HG02870 (cell line): ENCODE measurements around the gene PLEKHH1.

Experiments
- ATAC-seq: cut with Tn5 transposase; IDR thresholded peaks from one replicate; pipeline ENCODE4 v1.9.1; 2021; ENCODE audit warnings: mild to moderate bottlenecking, moderate library complexity; ENCODE audit not compliant: unreplicated experiment

The PLEKHH1 gene

DNA sequence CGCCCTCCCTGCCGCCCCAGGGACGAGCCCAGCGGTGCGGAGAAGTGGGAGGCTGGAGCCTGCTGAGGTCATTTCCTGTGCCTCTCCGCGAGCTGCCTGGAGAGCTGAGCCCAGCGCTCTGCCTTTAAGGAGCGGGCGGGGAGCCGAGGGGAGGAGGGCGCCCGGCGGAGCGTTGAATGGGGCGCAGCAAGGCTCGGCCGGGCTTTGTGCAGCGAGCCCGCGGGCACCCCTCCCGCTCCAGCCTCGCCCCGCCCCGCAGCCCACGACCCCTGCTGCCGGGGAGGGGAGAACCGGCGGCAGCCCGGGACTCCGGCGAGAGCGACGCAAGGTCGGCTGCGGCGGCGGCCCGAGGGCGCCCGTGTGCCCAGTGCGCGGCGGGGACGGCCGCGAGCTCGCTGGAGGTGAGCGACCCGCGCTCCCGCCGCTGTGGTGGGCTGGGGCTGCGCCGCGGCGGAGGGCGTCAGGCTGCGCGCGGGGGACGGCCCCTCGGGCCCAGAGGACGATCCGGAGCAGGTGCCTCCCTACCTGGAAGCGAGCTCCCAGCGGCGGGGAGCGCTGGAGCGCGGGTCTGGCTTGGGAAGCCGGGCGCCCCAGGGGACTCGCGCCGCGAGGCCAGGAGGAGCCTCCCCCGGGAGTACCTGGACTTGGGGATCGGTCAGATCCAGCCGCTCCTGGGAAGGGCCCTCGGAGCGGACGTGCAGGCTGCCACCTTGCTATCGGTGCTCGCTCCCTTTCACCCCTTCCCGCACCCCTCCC lies at the start of gene PLEKHH1:
Gene PLEKHH1 (plus strand): TSS at position 293 of the 756 bp plus-strand sequence. CDS start 8,578 bp downstream, outside the sequence.
- ATAC-seq: peak; percentile 65

DNA sequence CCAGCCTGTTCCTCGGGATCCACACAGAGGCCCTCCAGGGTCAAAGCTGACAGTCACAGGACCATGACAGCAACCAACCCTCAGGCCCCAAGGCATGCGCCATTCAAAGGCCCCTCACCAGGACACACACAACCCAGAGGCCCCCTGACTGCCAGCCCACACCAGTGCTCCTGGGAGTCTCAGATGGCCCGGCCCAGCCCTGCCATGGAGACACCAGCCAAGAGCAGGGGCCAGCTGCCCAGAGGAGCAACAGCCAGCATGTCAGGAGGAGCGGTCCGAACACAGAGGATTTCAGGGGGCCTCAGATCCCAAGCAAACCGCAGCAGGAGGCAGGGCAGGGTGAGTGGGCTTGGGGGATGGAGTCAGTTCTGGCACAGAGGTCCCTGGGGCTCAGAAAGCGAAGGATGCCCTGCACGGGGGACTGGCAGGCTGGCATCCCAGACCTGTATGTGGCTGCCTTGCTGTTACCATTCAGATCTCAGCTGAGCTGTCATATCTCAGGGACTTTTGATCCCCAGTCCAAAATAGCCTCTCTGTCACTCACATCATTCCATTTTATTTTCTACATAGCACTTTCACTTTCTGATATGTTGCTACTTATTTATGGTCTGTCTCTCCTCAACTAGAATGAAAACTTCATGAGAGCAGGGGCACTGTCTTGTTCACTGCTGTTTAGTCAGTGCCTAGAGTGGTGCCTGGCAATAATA lies 49.4 kb upstream of the PLEKHH1 start:
- no peak for ATAC-seq

DNA sequence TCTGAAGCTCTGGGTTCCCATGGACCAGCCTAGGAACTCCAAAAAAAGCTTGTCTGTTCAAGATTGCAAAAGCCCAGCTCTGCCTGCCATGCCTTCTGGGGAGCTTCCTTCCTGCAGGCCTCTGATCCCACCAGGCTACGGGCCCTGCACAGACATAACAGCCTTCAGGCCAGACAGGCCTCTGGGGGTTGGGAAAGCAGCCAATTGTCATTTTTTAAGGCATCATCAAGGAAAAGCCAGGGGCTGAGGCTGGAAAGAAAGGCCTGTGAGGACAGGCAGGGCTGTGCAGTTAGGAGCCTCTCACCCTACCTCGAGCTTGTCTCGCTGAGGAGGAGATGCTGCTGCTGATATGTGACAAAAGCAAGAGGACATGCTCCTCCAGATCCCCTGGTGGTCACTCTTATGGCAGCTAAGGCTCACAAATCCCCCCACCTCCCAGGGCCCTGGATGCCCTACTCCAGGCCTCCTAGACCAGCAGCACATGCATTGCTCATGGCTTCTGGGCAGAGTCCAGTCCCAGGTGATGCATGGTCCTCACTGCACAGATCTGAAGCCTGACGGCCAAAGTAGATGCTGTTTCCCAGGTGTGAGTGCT lies 47.5 kb upstream of the PLEKHH1 start:
- no peak for ATAC-seq

DNA sequence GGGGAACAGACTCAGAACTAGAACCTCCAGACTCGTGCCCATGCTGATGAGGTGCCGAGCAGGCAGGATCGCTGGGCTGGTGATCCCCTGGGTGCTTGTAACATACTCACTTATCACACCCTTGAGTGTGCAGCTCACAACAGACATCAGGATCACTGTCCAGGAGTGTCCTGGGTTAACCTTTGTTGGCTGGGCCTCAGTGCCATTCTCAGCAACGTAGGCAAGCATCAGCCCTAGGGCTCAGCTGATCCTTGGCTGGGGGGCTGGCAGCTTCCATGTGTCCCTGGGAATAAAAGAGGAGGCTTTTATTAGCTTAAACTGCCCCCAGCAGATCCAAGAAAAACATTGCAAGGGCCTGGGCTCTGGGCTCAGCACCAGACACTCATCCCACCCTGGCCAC lies 46.2 kb upstream of the PLEKHH1 start:
- ATAC-seq: no peak

DNA sequence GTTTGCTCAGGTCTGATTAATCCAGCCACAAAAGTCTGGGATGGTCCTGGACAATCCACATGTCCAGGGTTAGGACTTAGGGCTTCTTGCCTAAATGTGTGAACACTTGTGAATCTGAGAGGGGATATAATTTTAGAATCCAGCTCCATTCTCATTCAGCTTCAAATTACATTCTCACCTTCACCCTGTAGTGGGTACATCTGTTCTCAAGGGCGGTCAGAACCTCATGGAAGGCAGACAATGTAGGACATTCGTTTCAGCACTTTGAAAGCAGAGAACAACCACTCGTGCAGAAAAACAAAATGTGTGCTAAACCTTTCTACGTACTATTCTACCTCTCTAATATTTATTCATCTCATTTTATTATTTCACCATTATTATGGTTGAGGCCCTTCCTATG lies 45.8 kb upstream of the PLEKHH1 start:
- no peak for ATAC-seq

DNA sequence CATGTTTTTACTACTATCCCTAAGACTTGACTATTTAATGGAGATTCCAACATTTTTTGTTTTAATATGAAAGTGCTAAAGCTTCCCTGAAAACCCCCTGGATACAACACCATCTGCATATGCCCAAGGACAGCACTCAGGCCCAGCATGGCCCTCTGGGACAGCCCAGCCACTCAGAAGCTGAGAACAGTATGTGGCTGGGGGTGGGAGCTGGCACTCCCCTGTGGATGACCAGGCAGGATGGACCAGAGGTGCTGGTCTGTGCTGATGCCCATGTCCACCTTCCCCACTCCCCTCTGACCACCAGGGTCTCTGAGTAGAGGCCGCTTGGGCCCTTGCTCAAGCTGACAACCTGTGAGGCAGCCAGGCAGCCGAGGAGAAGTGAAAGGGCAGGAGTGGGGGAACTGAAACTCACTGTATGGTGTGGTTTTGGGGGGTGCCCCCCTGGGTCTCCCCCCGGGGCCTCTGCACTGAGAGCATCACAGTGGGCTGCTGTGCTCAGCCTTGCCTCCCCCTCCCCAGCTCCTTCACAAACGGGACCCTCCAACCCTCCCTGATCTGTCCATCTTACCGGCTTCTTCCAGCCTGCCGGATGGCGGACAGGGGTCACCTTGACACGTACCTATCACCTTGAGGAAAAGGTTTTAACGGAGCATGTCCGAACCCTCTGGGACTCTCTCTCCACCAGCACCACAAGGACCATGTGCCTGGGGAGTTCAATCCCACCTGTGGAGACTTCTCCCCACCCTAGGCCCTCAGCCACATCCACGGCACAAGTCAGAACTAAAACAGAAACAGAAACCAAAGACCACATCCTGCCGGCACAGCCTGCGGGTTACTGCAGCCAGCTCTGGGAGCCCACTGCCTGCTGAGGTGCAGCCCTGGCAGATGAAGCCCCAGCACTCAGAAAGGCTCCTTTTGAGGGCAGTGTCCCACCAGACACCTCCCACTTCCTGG lies 44.9 kb upstream of the PLEKHH1 start, which contains the start of gene TMEM229B:
Gene TMEM229B (minus strand): TSS at position 785 of the 957 bp plus-strand sequence. CDS start 14,798 bp downstream, outside the sequence.
- peak; percentile 93 for ATAC-seq

DNA sequence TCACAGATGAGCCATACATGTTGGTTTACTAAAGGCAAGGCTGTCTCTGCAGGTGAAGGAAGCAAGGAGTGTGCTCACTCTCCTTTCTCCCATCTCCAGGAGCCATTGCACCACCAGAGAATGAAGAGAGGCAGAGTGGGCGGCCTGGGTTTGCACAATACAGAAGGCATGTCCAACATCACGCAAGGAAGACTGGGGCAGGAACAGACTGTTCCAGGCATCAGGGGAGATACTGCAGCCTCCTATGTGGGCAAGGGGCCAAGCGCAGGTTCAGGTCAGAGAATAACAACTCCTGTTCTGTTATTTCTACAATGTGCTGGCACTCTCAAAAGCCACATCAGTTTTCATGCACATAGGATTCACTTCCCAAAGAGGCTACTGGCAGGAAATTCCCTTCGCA lies 42.9 kb upstream of the PLEKHH1 start:
- ATAC-seq: no peak

DNA sequence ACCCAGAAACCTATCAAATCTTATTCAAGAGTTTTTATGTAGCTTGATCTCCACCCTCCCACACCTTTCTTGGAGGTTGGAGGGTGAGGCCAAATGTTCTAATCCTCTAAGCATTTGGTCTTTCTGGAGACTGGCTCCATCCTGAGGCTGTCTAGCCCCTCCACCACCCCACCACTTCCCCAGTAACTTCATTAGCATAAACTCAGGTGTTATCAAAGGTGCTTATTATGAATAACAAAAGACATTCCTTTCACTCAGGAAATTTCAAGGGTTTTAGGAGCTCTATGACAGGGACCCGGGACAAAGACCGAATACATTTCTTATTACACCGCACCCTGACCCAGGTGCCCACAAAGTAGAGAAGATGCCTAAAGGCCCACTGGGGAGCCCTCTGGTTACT lies 41.8 kb upstream of the PLEKHH1 start:
- ATAC-seq: no peak

DNA sequence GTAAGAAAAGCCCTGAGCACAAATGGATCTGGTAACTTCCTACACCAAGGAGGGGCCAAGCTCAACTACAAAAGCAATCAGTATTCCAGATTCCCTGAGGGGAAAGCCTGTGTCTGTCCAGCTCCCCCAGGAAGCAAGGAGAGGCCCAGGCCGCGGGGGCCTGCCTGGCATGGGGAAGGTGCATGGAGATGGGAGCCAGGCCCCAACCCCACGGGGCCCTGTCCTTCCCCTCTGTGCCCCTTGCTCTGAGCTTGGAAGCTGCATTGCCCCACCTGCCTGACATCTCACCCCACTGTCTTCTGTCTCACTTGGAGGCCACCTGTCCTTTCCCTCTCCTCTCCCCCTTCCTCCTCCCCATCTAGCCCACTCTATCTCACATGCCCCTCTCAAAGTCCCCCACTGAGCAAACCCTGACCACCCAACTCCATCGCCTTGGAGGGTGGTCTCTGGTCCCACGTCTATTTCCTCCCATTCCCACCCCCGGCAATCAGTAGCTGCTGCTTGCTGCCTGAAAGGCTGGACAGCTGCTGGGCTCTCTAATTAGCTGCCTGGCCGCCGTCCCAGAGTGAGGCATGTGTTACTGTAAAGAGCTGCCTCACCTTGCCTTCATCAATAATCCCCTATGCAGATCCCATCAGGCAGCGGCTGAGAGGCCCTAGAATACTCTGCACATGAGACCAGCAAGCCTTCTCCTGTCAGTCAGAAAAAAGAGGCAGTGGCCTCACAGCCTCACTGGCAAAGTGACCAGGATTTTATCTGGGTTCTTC lies 41.2 kb upstream of the PLEKHH1 start:
- no peak for ATAC-seq

DNA sequence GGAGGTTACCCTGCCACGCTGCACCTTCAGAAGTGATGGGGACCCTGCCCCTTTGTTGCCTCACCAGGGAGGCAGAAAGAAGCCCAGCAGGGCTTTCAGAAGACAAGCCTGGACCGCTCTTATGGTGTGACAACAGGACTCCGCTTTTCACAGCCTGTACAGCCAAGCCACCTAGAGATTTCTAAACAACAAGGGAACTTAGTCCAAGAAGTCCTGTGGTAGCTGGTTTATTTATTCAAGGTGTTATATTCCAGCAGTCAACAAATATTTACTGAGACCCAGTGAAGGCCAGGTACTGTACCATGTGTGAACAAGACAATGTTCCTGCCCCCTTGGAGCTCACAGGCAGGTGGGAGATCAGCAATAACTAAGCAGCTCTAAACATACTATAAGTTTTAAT lies 40.6 kb upstream of the PLEKHH1 start:
- no peak for ATAC-seq

DNA sequence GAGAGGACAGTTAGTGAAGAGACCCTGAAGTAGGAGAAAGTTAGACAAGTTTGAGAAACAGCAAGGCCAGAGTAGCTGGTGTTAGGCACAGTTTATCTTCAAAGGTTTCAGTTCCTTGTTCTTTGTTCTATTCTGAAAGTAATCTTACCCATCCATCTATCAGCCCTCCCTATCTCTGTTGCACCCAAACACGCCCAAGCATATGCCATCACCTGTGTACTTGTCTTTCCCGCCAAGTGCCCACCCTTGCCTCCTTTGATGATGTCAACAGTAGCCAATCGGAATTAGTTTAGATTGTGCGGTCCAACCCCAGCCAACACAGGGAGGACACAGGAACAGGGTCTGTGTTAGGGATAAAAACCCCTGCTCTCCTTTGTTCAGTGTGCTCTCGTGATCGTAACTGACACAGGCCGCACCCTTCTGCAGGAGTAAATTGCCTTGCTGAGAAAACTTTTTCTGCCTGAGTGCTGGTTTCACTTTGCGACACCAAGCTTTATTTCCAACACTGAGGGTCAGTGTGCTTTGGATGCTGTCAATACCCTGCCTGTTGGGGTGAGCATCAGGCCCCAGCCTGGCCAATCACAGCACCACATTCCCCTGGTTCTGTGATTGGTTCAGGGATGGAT lies 39.9 kb upstream of the PLEKHH1 start:
- ATAC-seq: no peak

DNA sequence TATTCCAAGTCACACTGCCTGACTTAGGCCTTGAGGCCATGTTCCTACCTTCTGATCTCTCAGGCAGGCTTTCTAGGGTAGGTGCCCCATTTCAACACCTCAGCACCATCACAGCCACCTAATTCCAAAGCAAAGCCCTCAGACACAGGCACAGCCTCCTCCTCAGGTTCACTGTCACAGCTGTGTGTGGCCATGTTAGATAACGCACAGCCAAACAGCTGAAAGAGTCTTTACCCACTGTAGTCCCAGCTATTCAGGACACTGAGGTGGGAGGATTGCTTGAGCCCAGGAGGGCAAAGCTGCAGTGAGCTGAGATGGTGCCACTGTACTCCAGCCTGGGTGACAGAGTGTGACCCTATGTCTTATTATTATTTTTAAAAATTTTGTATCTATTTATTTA lies 37.3 kb upstream of the PLEKHH1 start:
- ATAC-seq: no peak

DNA sequence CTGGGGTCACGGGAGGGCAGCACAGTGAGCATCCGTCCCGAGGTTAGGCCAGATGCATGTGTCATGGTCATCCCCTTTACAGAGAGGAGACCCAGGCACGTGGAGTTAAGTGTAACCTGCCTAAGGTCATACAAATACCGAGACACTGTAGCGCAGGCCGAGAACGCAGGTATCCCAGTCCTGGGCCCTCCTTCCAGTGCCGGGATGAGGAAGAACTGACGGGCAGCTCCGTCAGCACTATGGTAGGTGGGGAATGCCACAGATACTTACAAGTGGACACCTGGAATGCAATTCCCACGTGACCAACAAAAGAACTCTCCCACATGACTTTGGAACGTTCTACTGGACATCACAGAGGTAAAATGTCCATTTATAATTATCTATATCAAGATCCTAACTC lies 35.9 kb upstream of the PLEKHH1 start:
- no peak for ATAC-seq

DNA sequence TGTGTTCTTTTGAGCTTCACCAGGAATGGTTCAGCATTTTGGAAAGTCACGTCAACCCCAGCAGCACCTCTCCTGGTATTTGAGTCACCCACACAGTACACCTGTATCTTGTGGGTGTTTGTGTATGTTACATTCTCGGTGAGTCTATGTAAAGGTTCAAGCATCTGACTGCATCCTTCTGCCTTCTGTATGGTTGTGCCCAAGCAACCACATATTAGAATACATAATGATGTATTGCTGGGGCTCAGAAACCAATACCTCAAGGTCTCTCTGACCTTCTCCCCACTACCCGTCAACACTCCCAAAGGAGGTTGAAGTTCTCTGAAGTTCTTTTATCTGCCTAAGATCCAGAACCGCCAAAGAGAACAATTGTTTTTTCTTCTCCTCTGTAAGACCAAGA lies 35.4 kb upstream of the PLEKHH1 start:
- ATAC-seq: no peak

DNA sequence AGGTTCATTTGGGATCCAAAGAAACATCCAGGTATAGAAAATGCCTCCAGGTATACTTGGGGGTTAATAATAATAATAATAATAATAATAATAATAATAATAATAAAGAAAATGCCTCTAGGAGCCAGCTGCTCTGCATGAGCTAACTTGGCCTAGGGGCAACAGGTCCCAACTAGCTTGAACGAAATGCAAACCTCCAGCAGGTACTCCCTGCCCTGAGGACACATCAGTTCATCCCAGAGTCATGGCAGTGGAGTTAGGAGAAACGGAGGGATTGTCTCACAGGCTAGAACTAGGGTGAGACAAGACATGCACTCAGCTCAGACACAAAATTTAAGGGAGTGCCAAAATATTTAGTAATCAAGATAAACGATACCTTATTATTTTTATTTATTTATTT lies 32.1 kb upstream of the PLEKHH1 start:
- ATAC-seq: no peak

DNA sequence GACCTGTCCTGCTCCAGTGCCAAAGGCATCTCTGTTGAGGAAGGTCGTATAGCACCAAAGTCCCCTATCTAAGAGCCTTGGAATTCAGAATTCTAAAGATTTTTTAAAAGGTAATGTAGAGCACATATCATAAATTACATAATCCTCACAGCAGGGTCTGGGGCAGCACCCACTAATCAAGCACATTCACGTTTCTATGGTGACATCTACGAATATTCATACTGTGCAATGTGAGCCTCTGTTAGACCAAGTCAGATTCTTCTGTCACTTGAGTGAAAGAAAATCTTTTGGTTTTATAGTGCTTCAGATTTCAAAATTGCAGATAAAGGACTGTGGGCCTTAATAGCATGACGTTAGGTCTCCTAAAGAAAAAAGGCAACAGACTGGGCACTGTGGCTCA lies 31.4 kb upstream of the PLEKHH1 start:
- no peak for ATAC-seq

DNA sequence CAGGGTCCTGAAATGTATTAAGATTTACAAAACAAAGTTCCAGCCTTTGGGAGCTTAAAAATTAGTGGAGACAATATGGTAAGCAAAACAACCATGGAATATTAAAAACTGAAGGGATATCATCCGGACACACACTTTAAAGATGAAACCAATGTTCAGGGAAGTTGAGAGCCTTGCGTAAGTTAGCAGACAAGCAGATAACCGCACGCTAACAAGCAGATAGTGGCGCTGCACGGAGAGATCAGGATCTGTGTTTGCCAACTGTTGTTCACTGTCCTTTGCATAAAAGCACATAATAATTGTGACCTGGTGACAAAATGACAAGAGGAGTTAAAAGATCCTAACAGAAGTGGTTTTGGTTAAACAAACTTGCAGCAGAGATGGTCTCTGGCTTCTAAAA lies 30.2 kb upstream of the PLEKHH1 start:
- no peak for ATAC-seq

DNA sequence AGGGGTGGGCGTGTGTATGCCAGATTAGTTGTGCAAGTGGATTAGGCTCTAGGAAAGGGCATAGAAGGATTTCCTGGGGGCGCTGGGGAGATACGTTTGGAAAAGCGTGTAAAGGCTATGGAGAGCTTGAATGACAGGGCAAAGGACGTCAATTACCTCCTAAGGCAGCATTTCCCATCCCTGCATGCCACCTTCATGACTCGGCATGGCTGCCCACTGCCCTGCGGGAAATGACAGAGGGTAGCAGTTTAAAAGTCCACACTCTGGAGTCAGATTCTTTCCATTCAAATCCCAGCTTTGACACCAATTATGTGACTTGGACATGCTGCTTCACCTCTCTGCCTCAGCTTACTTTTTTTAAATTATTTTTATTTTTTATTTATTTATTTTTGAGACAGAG lies 29.8 kb upstream of the PLEKHH1 start:
- ATAC-seq: no peak

DNA sequence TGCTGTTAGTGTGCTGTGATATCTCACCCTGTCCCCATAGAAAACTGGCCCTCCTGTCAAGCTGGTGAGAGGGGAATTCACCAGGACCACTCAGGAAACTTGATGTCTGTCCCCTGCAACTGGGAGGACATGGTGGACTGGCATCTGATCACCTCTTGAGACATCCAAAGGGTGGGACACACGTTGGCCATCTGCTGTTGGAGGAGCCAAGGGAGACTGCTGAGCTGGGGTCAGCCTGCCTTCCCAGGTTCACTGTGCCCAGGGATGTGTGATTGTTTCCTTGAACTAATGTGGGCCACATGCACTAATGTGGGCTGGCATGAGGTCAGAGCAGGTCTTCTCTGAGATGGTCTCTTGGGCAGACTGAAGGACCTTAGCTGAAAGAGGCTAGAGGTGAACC lies 27.8 kb upstream of the PLEKHH1 start:
- ATAC-seq: no peak

DNA sequence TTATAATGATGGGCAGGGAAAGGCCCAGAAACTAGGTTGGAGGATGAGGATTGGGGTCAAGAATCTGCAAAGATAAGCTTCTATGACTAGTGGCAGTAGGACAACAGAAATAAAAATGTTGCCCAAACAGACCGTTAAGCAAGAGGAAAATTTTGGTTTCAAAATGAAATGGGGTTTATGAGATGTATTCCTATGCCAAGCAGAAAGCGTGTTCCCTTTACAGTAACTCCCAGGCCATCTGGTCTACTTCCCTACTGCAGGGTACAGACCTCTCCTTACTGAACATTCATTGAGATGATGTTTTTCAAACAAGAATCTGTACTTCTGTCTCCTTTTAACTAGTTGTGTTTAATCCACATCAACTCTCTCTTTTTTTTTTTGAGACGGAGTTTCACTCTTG lies 24.1 kb upstream of the PLEKHH1 start:
- no peak for ATAC-seq
